IPS DF 4.7 (cell line): ENCODE measurements around the gene GATC.
A peak's percentile ranks its signal among the peaks of the same experiment; 100 is the strongest.
"Not testable (repeated sequence)": the region's sequence is repeated elsewhere in the genome, so short reads cannot be mapped to it uniquely, and the experiment has no call there.

ENCODE experiments used
- DNase-seq: peaks from one replicate; pipeline ENCODE4 v3.0.0-alpha.2; 2013; ENCODE audit warnings: low spot score; ENCODE audit errors: extremely low read depth

The GATC gene

GRCh38 chr12:120437735-120438494 lies 8.3 kb upstream of the GATC start, which contains the start of gene COX6A1:
TSS of gene COX6A1 (plus strand) at chr12:120438113. CDS start at chr12:120438127, 14 bp downstream.
- DNase-seq = peak; percentile 100

GRCh38 chr12:120438495-120439198 lies 7.6 kb upstream of the GATC start:
- DNase-seq = no peak

- DNase-seq = no peak
Observed at GRCh38 chr12:120439646-120440247, 6.5 kb upstream of the GATC start.

- DNase-seq = no peak
Observed at GRCh38 chr12:120444676-120445075, 1.6 kb upstream of the GATC start.

GRCh38 chr12:120446844-120447178 lies 567 bp downstream of the GATC start:
- DNase-seq = not testable (repeated sequence)

GRCh38 chr12:120447992-120448391 lies 1.7 kb downstream of the GATC start:
- DNase-seq = no peak

GRCh38 chr12:120452524-120452923 lies 6.3 kb downstream of the GATC start:
- DNase-seq = not testable (repeated sequence)

- no peak for DNase-seq
Observed at GRCh38 chr12:120453060-120453750, 7.0 kb downstream of the GATC start.

- DNase-seq = no peak
Observed at GRCh38 chr12:120453977-120454376, 7.7 kb downstream of the GATC start.

- DNase-seq = no peak
Observed at GRCh38 chr12:120455302-120455701, 9.1 kb downstream of the GATC start.

GRCh38 chr12:120457133-120457532 lies 10.9 kb downstream of the GATC start:
- DNase-seq = no peak

- DNase-seq = no peak
Observed at GRCh38 chr12:120460157-120460556, 13.9 kb downstream of the GATC start.

GRCh38 chr12:120462099-120462640 lies 15.9 kb downstream of the GATC start:
- DNase-seq = no peak

- DNase-seq = no peak
Observed at GRCh38 chr12:120463712-120464111, 17.5 kb downstream of the GATC start.

GRCh38 chr12:120465756-120466155 lies 19.5 kb downstream of the GATC start:
- DNase-seq = no peak

- DNase-seq = no peak
Observed at GRCh38 chr12:120466560-120467315, 20.5 kb downstream of the GATC start.

GRCh38 chr12:120467439-120467838 lies 21.2 kb downstream of the GATC start:
- DNase-seq = no peak

- DNase-seq = no peak
Observed at GRCh38 chr12:120468325-120468820, 22.1 kb downstream of the GATC start.

GRCh38 chr12:120468821-120469449 lies 22.7 kb downstream of the GATC start:
- no peak for DNase-seq
